PC-9 (cell line): ENCODE measurements around the gene ZNF695. TPM values are rescaled to one million over a fixed set of nuclear protein-coding genes. Genes with fewer than 3 reads are reported as not detected.
A peak's percentile ranks its signal among the peaks of the same experiment; 100 is the strongest.
"Not testable (repeated sequence)": the region's sequence is repeated elsewhere in the genome, so short reads cannot be mapped to it uniquely, and the experiment has no call there.

ENCODE experiments used
- BruUV-seq: library from RNA; stranded (reverse); fragments of 400-500 nt; replicated peaks from 2 replicates; lab custom pipeline; 2021; lab: Mats Ljungman, UMichigan
- CTCF ChIA-PET: fragments of 300-600 bp; sonication (Branson Sonifier 250); formaldehyde crosslinking; loops from one replicate; lab custom pipeline; 2022; ENCODE audit warnings: antibody characterized with exemption; lab: Charles Lee
- POLR2A ChIA-PET: fragments of 300-600 bp; sonication (Branson Sonifier 250); formaldehyde crosslinking; loops from one replicate; lab custom pipeline; 2022; ENCODE audit warnings: antibody characterized with exemption; ENCODE audit not compliant: unreplicated experiment; lab: Charles Lee
- DNase-seq, 2 experiments: peaks; one replicate each; pipeline versions ENCODE4 v3.0.0 to v3.0.0-alpha.2; 2015 to 2022; ENCODE audit warnings: mixed read lengths in 1 of 2
- H2AFZ ChIP-seq: fragments of 200-600 bp; sonication (generic); 2 replicates; pipeline ENCODE4 v1.8.1; 2017; ENCODE audit warnings: antibody characterized with exemption
- H3F3A ChIP-seq: fragments of 200-600 bp; sonication (generic); 2 replicates; pipeline ENCODE4 v1.8.1; 2017; ENCODE audit warnings: antibody characterized with exemption, mild to moderate bottlenecking, low read depth; ENCODE audit not compliant: insufficient read depth
- H3K27ac ChIP-seq: fragments of 200-600 bp; sonication (generic); 2 replicates; pipeline ENCODE4 v1.6.1; 2016; ENCODE audit warnings: mixed run types
- H3K27me3 ChIP-seq: fragments of 200-600 bp; sonication (generic); 2 replicates; pipeline ENCODE4 v1.6.1; 2016; ENCODE audit warnings: low read depth, mixed run types; ENCODE audit not compliant: insufficient read depth
- H3K36me3 ChIP-seq: fragments of 200-600 bp; sonication (generic); 2 replicates; pipeline ENCODE4 v1.6.1; 2016; ENCODE audit warnings: low read depth, mixed run types
- H3K4me1 ChIP-seq: fragments of 200-600 bp; sonication (generic); replicated peaks from 2 replicates; pipeline ENCODE4 v1.6.1; 2016; ENCODE audit warnings: mixed run types; ENCODE audit not compliant: insufficient read depth
- H3K4me2 ChIP-seq: fragments of 200-600 bp; sonication (generic); 2 replicates; pipeline ENCODE4 v1.6.1; 2017; ENCODE audit warnings: mixed run types
- H3K4me3 ChIP-seq: fragments of 200-600 bp; sonication (generic); 2 replicates; pipeline ENCODE4 v1.6.1; 2016; ENCODE audit warnings: mixed run types
- H3K79me2 ChIP-seq: fragments of 200-600 bp; sonication (generic); 2 replicates; pipeline ENCODE4 v1.6.1; 2017; ENCODE audit warnings: low read depth, mixed run types
- H3K9me2 ChIP-seq: fragments of 200-600 bp; sonication (generic); 2 replicates; pipeline ENCODE4 v1.8.1; 2017; ENCODE audit warnings: mild to moderate bottlenecking; ENCODE audit not compliant: insufficient read depth
- H3K9me3 ChIP-seq: fragments of 200-600 bp; sonication (generic); 2 replicates; pipeline ENCODE4 v1.8.1; 2016; ENCODE audit warnings: low read depth; ENCODE audit not compliant: insufficient read depth
- H4K20me1 ChIP-seq: fragments of 200-600 bp; sonication (generic); 2 replicates; pipeline ENCODE4 v1.8.1; 2017; ENCODE audit not compliant: insufficient read depth
- EZH2 ChIP-seq: fragments of 200-600 bp; sonication (generic); IDR thresholded peaks from 2 replicates; pipeline ENCODE4 v1.8.0; 2017; ENCODE audit warnings: antibody characterized with exemption, low read depth
- intact Hi-C: fragments of 100-400 bp; cut with micrococcal nuclease; formaldehyde crosslinking; loops from one replicate; pipeline ENCODE4 v1.10.0; 2022; ENCODE audit not compliant: unreplicated experiment
- total RNA-seq: library from RNA; stranded (reverse); gene quantifications from 2 replicates; pipeline ENCODE4 v1.2.3, GENCODE V29; 2021
- TF ChIP-seq, protein P1 (sequence below): fragments of 200-600 bp; sonication (generic); conservative IDR thresholded peaks from 2 replicates; pipeline ENCODE4 v1.6.1; 2017; ENCODE audit warnings: mixed run types, antibody characterized with exemption, mild to moderate bottlenecking, moderate library complexity

The ZNF695 gene
- total RNA-seq, 1 experiment from 2014 or later = 9.8 TPM

DNA sequence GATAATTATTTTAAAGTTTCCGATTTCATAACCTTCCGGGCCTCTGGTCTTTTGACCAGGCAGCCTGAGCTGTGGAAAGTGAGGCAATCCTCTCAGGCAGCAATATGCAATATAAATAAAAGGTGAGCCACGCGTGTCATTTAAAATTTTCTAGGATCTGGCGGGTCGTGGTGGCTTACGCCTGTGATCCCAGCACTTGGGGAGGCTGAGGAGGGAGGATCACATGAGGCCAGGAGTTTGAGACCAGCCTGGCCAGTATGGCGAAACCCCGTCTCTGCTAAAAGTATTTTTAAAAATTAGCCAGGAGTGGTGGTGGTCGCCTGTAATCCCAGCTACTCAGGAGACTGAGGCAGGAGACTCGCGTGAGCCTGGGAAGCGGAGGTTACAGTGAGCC lies 546 bp upstream of the ZNF695 start:
- no TSS peak for BruUV-seq
- H3K4me3 ChIP-seq = peak overlapping the region; percentile 90; the same call in 1 of the 2 replicates
- H3K9me3 ChIP-seq = peaks cover 12% of the 10 kb centered on the region; the same call in 1 of the 2 replicates
- H3K4me1 ChIP-seq = no peaks in the 10 kb centered on the region
- no peak for DNase-seq
- H3K79me2 ChIP-seq = peaks cover 25% of the 10 kb centered on the region
- H3K36me3 ChIP-seq = no peaks in the 10 kb centered on the region
- H2AFZ ChIP-seq = 0 out of 2 replicates have a peak overlapping the region, but pooled peaks have one; percentile 43
- ChIA-PET CTCF (no interaction called here), POLR2A (no interaction called here)
- H3K27me3 ChIP-seq = no peaks in the 10 kb centered on the region
- no peaks in the 10 kb centered on the region for H3K9me2 ChIP-seq
- intact Hi-C loops = loop anchor here (1.0 to 2.0 kb wide), 2 partner anchors 76 to 202 kb away; no protein-coding TSS in a partner anchor
- H3K4me2 ChIP-seq = peak overlapping the region; percentile 82
- H4K20me1 ChIP-seq = no peaks in the 10 kb centered on the region
- no peaks in the 10 kb centered on the region for H3F3A ChIP-seq
- no peak for TF ChIP-seq EZH2
- TF ChIP-seq, protein P1, sequence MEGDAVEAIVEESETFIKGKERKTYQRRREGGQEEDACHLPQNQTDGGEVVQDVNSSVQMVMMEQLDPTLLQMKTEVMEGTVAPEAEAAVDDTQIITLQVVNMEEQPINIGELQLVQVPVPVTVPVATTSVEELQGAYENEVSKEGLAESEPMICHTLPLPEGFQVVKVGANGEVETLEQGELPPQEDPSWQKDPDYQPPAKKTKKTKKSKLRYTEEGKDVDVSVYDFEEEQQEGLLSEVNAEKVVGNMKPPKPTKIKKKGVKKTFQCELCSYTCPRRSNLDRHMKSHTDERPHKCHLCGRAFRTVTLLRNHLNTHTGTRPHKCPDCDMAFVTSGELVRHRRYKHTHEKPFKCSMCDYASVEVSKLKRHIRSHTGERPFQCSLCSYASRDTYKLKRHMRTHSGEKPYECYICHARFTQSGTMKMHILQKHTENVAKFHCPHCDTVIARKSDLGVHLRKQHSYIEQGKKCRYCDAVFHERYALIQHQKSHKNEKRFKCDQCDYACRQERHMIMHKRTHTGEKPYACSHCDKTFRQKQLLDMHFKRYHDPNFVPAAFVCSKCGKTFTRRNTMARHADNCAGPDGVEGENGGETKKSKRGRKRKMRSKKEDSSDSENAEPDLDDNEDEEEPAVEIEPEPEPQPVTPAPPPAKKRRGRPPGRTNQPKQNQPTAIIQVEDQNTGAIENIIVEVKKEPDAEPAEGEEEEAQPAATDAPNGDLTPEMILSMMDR = no peak
- H3K27ac ChIP-seq = no peak overlapping the region

DNA sequence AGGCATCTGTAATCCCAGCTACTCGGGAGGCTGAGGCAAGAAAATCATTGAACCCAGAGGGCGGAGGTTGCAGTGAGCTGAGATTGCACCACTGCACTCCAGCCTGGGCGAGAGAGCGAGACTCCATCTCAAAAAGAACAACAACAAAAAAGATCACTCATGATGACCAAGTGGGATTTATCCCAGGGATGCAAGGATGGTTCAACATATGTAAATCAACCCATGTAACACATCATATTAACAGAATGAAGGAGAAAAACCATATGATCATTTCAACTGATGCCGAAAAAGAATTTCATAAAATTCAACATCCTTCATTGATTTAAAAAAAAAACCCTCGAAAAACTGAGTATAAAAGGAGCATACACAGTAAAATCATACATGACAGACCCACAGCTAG lies 3.8 kb downstream of the ZNF695 start:
- H3K4me1 ChIP-seq, H3F3A ChIP-seq, H3K27ac ChIP-seq, H3K9me2 ChIP-seq, H2AFZ ChIP-seq, H3K36me3 ChIP-seq, H3K4me3 ChIP-seq, POLR2A ChIA-PET, H4K20me1 ChIP-seq, H3K27me3 ChIP-seq, intact Hi-C loops, H3K4me2 ChIP-seq, DNase-seq, BruUV-seq, CTCF ChIA-PET: not testable (repeated sequence)
- peaks cover 21% of the 10 kb centered on the region for H3K9me3 ChIP-seq
- peaks cover 30% of the 10 kb centered on the region for H3K79me2 ChIP-seq

DNA sequence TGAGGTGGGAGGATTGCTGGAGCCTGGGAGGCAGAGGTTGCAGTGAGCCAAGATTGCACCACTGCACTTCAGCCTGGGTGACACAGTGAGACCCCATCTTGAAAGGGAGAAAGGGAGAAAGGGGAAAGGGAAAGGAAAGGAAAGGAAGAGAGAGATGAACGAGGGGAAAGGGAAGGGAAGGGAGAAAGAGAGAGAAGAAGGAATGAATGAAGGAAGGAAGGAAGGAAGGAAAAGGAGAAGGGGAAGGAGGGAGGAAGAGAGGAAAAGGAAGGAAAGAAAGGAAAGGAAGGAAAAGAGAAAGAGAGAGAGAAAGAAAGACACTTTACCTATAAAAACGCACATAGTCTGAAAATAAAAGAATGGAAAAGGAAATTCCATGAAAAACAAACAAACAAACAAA lies 18.0 kb downstream of the ZNF695 start:
- no TSS peak for BruUV-seq
- Histone ChIP-seq H3K4me1 (no peaks in the 10 kb centered on the region), H3K79me2 (no peaks in the 10 kb centered on the region), H3K9me2 (no peaks in the 10 kb centered on the region), H3K27me3 (no peaks in the 10 kb centered on the region), H4K20me1 (no peaks in the 10 kb centered on the region), H3K4me2 (no peak overlapping the region), H3F3A (no peaks in the 10 kb centered on the region), H3K4me3 (no peak overlapping the region), H3K36me3 (peaks cover 20% of the 10 kb centered on the region; the same call in 1 of the 2 replicates), H3K27ac (no peak overlapping the region), H3K9me3 (peaks cover 25% of the 10 kb centered on the region), H2AFZ (no peak overlapping the region)
- POLR2A ChIA-PET = no interaction called here
- intact Hi-C loops = no loop called here
- TF ChIP-seq, protein P1 = no peak
- TF ChIP-seq EZH2 = no peak
- CTCF ChIA-PET = no interaction called here
- no peak for DNase-seq

DNA sequence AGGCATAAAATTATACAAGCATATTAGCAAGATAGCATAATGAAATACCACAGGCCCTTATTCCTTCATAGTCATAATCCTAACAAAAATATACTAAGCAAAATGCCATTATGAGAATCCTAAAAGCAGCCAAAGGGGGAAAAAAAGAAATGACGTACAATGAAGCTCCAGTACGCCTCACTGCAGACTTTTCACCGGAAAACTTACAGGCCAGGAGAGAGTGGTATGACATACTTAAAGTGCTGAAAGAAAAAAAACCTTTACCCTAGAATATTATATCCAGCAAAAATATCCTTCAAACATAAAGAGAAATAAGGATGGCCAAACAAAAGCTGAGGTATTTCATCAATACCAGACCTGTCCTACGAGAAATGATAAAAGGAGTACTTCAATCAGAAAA lies 19.5 kb downstream of the ZNF695 start:
- Histone ChIP-seq H3K4me3 (no peak overlapping the region), H4K20me1 (no peaks in the 10 kb centered on the region), H3K27me3 (no peaks in the 10 kb centered on the region), H3K79me2 (no peaks in the 10 kb centered on the region), H3F3A (no peaks in the 10 kb centered on the region), H3K4me2 (no peak overlapping the region), H3K9me3 (peaks cover 38% of the 10 kb centered on the region), H3K4me1 (no peaks in the 10 kb centered on the region), H3K9me2 (no peaks in the 10 kb centered on the region), H3K27ac (no peak overlapping the region), H3K36me3 (peaks cover 20% of the 10 kb centered on the region; the same call in 1 of the 2 replicates), H2AFZ (no peak overlapping the region)
- TF ChIP-seq EZH2 = no peak
- TF ChIP-seq, protein P1 = no peak
- BruUV-seq = no TSS peak
- CTCF ChIA-PET = no interaction called here
- no peak for DNase-seq
- POLR2A ChIA-PET = no interaction called here
- intact Hi-C loops = no loop called here
